SU-DHL-6 (cell line): ENCODE results near the gene DDX56.

Experiments used
- H2AFZ ChIP-seq: fragments of 200-600 bp; sonication (generic); 2 replicates; pipeline ENCODE4 v1.6.1; 2014; ENCODE audit warnings: low read depth, mild to moderate bottlenecking, moderate library complexity, mixed read lengths, antibody characterized with exemption, low read length; ENCODE audit not compliant: severe bottlenecking
- H3F3A ChIP-seq: fragments of 200-600 bp; shearing (Covaris generic); 2 replicates; pipeline ENCODE4 v1.6.0; 2016; ENCODE audit warnings: antibody characterized with exemption, mild to moderate bottlenecking; ENCODE audit not compliant: insufficient read depth
- H3K27ac ChIP-seq: fragments of 200-600 bp; sonication (generic); 2 replicates; pipeline ENCODE4 v1.5.1; 2016; ENCODE audit warnings: low read depth, mild to moderate bottlenecking, low read length, moderate library complexity, mixed read lengths
- H3K27me3 ChIP-seq: fragments of 200-600 bp; sonication (generic), shearing (Covaris generic); 2 replicates; pipeline ENCODE4 v1.6.0; 2014; ENCODE audit warnings: mild to moderate bottlenecking, low read length
- H3K36me3 ChIP-seq: fragments of 200-600 bp; sonication (generic); 2 replicates; pipeline ENCODE4 v1.6.1; 2014; ENCODE audit warnings: mild to moderate bottlenecking, low read length, mixed read lengths
- H3K4me2 ChIP-seq: fragments of 300-600, 200-600 bp; shearing (Covaris generic), sonication (generic); 2 replicates; pipeline ENCODE4 v1.6.0; 2014; ENCODE audit warnings: low read length, low read depth, mild to moderate bottlenecking; ENCODE audit not compliant: poor library complexity, severe bottlenecking
- H3K4me3 ChIP-seq: fragments of 200-600 bp; sonication (generic); 2 replicates; pipeline ENCODE4 v1.5.1; 2014; ENCODE audit warnings: antibody characterized with exemption, low read length, mild to moderate bottlenecking, mixed read lengths; ENCODE audit not compliant: insufficient read depth, poor library complexity, severe bottlenecking
- H3K79me2 ChIP-seq: fragments of 200-600 bp; sonication (generic); 2 replicates; pipeline ENCODE4 v1.6.1; 2014; ENCODE audit warnings: mild to moderate bottlenecking, low read length, moderate library complexity; ENCODE audit not compliant: insufficient read depth
- H3K9ac ChIP-seq: fragments of 200-600 bp; sonication (generic); 2 replicates; pipeline ENCODE4 v1.7.0; 2014; ENCODE audit warnings: mild to moderate bottlenecking, low read length
- H3K9me2 ChIP-seq: fragments of 200-600 bp; sonication (generic); replicated peaks from 2 replicates; pipeline ENCODE4 v1.6.1; 2014; ENCODE audit warnings: low read length; ENCODE audit not compliant: insufficient read depth
- H3K9me3 ChIP-seq: fragments of 200-600 bp; sonication (generic); 2 replicates; pipeline ENCODE4 v1.6.1; 2014; ENCODE audit warnings: low read length, mixed read lengths; ENCODE audit not compliant: insufficient read depth
- H4K20me1 ChIP-seq: fragments of 200-600 bp; sonication (generic); 2 replicates; pipeline ENCODE4 v1.6.1; 2014; ENCODE audit warnings: low read depth, mild to moderate bottlenecking, antibody characterized with exemption, low read length, moderate library complexity, mixed read lengths
- CTCF ChIP-seq: fragments of 200-600 bp; sonication (generic); IDR thresholded peaks from one replicate; pipeline ENCODE4 v1.5.1; 2017; ENCODE audit warnings: antibody characterized with exemption, mild to moderate bottlenecking, low read length, moderate library complexity; ENCODE audit not compliant: insufficient read depth, poor library complexity, severe bottlenecking
- EZH2phosphoT487 ChIP-seq: fragments of 200-600 bp; sonication (generic), shearing (Covaris generic); conservative IDR thresholded peaks from 2 replicates; pipeline ENCODE4 v1.6.1; 2018; ENCODE audit warnings: mild to moderate bottlenecking, antibody characterized with exemption, low read length, moderate library complexity, mixed read lengths

DDX56 gene

GRCh38 chr7:44621034-44621749 is 47.5 kb upstream of the DDX56 start:
- Histone ChIP-seq H3K36me3 (peaks cover 10% of the 10 kb centered on the region; the same call in 1 of the 2 replicates), H3F3A (no peaks in the 10 kb centered on the region), H4K20me1 (peaks cover 12% of the 10 kb centered on the region), H3K9me2 (no peaks in the 10 kb centered on the region), H2AFZ (no peak overlapping the region), H3K27ac (no peak overlapping the region), H3K4me3 (no peak overlapping the region), H3K27me3 (no peaks in the 10 kb centered on the region), H3K4me2 (no peak overlapping the region), H3K9me3 (no peaks in the 10 kb centered on the region), H3K79me2 (peaks cover 96% of the 10 kb centered on the region), H3K9ac (no peak overlapping the region)
- TF ChIP-seq CTCF (no peak), EZH2phosphoT487 (no peak)

GRCh38 chr7:44618753-44619152 is 45.0 kb upstream of the DDX56 start:
- Histone ChIP-seq H3K27ac (no peak overlapping the region), H2AFZ (no peak overlapping the region), H3K4me2 (no peak overlapping the region), H3K9ac (no peak overlapping the region), H3K4me3 (no peak overlapping the region), H3K9me2 (no peaks in the 10 kb centered on the region), H4K20me1 (peaks cover 19% of the 10 kb centered on the region), H3K9me3 (no peaks in the 10 kb centered on the region), H3F3A (no peaks in the 10 kb centered on the region), H3K36me3 (no peaks in the 10 kb centered on the region), H3K27me3 (no peaks in the 10 kb centered on the region), H3K79me2 (peaks cover 97% of the 10 kb centered on the region)
- no peak for TF ChIP-seq CTCF
- TF ChIP-seq EZH2phosphoT487 = no peak

DNA sequence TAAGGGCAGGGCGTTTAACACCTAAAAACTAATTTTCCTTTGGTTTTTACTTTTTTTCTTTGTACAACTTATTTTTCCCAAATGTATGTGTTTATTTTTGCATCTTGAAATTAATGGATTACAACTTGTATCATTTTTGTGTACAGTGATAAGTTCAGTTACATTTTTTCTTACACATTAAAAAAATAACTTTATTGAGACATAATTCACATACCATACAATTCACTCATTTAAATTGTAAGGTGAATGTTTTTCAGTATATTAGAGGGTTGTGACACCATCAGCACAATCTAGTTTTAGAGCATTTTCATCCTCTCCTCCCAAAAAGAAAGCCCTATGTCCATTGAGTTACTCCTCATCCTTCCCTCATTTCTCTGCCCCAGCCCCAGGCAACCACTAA is 44.3 kb upstream of the DDX56 start:
- Histone ChIP-seq H2AFZ (no peak overlapping the region), H3K79me2 (peaks cover 97% of the 10 kb centered on the region), H3K9me3 (no peaks in the 10 kb centered on the region), H3K36me3 (no peaks in the 10 kb centered on the region), H3K9me2 (no peaks in the 10 kb centered on the region), H3K27ac (no peak overlapping the region), H3K9ac (no peak overlapping the region), H3K4me3 (no peak overlapping the region), H3K27me3 (no peaks in the 10 kb centered on the region), H4K20me1 (peaks cover 19% of the 10 kb centered on the region), H3F3A (no peaks in the 10 kb centered on the region), H3K4me2 (no peak overlapping the region)
- TF ChIP-seq EZH2phosphoT487 = no peak
- no peak for TF ChIP-seq CTCF
